Stimulated activated CD8-positive, alpha-beta memory T cell treated with anti-CD3 and anti-CD28 coated beads, Interleukin-2, amount 100 ng/mL, for 1 hour (primary cell): ENCODE measurements around the gene SPAG4.

Experiments
- DNase-seq, 2 donors: peaks; one replicate each; pipeline ENCODE4 v3.0.0-alpha.2; 2020; ENCODE audit warnings: low read depth in 2 of 2

Gene SPAG4

DNA sequence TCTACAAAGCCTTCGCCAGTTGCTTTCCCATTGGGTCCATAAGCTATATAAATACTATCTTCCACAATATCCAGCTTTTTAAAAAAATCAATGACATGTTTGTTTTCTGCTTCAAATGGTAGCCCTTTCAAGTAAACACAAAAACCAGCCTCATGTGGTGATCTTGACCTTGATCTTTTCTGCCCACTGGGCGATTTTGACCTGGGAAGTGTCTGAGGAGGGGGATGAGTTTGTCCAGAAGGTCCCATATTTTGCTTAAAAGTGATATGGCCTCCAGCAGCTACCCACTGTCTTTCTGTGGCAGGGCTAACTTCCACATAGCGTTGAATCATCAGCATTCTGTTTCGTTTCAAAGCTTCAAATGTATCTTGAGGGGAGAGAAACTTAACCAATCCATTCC is 38.3 kb downstream of the SPAG4 start:
- no peak for DNase-seq

DNA sequence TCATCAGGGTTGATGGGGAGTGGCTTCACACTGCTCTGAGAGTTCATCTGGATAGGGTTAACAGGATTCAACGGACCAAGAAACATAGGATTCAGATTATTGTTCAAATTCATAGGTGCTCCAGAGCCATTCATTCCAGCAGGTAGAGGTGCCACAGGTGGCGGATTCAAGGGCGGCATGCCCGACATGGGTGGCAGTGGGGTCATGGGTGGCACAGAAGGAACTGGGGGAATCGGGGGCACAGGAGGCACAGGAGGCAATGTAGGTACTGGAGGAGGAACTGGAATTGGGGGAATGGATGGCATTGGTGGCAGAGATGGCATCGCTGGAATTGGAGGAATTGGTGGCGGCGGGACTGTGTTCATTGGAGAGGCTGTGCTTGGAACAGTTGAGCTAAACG is 38.8 kb downstream of the SPAG4 start:
- no peak for DNase-seq

DNA sequence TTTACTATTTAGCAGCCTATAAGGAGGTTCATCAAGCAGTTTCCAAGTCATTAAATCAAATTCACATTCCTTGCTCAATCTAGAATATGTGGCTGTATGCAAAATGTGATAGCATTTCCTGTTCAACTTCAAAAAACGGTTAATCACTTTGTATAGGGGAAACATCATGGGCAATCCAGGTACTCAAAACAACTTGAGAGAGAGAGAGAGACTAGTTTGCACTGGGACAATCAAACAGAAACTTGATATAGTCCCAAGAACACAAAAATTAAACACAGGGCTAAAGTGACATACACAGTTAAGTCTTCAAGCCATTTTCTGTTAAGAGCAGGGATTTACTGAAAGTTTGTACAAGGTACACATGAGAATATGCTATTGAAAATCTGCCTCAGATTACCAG is 41.6 kb downstream of the SPAG4 start:
- no peak for DNase-seq

DNA sequence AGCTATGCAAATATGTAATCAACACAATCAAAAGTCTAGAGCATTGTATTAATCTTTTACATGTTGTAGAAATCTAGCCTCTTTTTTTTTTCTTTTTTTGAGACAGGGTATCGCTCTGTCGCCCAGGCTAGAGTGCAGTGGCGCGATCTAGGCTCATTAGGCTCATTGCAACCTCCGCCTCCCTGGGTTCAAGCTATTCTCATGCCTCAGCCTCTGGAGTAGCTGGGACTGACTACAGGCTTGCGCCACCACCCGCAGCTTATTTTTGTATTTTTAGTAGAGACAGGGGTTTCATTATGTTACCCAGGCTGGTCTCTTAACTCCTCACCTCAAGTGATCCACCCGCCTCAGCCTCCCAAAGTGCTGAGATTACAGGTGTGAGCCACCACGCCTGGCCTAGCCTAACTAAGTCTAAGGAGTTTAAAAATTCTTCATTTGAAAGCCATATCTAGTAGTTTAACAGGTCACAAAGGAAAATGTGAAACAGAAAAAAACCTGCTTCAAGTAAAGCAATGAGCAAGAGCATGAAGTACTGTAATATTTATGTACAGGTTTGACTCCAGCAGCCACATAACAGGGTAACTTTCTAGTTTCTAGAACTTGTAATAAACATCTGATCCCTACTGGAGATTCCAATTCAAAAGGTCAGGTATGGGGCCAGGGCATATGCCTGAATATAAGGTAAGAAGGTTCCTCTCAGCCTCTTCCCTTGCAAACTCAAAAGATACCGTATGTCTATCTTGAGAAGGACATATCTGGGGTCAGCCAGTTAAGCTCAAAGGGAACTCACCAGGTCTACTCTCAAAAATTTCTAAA is 44.7 kb downstream of the SPAG4 start:
- DNase-seq, result no peak

DNA sequence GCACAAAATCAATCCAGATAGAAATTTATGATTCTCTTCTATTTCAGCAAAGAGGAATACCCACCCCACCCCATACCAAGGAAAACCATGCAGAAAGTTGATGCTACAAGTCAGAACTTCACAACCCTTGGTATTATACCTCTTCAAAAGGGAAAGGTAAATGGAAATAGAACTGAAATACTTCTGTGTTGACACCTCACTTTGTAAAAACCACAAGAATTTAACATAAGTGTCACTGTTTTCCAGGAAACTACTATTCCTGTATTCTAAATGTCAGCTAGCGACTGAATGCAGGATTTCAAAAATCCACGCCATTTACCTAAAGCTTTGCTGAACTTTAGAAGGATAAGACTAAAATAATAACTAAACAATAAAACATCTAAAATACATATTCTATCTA is 45.4 kb downstream of the SPAG4 start:
- DNase-seq, result no peak

DNA sequence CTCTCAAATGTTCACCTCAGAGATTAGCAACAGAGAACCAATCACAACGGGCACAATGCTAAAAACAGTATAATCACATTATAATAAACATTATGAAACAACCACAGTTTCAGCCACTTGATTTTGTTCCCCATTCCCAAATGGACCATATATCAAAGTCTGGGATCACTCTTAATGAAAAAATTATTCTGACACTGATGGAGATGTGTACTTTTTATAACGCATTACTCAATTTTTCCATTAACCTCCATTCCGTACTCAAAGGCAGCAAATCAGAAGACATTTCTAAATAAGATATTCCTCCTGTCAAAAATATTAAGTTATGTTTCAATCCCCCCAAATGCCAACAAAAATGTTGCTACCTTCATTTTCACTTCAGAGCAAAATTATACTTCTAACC is 46.3 kb downstream of the SPAG4 start:
- no peak for DNase-seq

DNA sequence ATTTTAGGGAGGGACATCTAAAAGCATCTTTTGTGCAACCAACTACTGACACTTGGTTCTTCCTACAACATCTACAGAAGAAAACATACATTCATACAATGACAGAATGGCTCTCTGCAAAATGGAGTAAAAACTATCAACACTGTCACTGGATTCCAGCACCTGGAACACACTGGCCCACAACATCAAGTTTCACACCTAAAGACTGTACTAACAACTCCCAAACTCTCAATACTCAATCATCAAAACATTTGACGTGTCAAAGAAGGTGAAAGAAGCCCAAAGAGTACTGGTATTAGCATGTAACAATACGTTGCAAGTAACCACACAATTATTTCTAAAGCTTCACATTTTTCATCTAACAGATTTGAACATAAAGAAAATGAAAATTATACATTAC is 46.9 kb downstream of the SPAG4 start:
- no peak for DNase-seq

DNA sequence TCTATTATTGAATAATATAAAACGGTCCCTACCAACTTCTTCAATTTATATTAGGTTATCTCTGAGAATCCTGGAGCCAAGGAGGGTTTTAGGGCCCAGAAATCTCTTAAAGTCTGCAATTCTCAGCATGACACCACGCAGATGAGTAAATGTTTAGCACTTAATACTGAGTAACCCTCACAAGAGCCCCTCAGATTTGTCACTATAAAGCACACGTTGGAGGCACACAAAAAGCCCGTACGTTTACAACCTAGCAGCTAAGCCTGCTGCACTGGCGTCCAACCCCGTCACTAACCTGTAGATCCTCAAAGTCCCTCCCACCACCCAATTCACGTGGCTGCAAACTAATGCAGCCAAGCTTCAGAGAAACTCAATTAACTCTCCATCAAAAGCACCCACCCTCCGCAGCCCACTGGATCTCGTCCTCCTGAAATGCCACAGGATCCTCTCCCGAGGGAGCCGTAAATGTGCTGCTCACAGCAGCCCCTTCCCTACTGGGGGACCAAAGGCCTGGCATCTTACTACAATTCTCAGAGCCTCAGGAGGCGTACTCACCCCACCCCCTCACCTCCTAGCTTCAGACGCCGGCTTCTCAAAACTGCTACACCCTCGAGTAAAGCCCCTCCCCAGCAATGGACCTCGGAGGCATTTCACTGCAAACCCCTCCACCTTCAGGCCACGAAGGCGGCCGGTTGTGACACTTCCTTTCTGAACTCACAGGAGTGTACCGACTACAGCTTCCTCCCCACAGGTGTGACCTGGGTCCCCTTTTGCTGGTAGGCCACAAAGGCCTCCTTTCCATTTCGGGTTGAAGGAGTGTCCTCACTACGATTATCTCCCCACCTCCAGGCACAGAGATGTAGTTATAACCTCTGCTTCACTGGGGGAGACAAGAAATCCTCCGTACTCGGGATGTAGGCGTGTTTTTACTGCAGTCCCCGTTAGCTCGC is 48.2 kb downstream of the SPAG4 start:
- peak; percentile 22 to 42 for DNase-seq

DNA sequence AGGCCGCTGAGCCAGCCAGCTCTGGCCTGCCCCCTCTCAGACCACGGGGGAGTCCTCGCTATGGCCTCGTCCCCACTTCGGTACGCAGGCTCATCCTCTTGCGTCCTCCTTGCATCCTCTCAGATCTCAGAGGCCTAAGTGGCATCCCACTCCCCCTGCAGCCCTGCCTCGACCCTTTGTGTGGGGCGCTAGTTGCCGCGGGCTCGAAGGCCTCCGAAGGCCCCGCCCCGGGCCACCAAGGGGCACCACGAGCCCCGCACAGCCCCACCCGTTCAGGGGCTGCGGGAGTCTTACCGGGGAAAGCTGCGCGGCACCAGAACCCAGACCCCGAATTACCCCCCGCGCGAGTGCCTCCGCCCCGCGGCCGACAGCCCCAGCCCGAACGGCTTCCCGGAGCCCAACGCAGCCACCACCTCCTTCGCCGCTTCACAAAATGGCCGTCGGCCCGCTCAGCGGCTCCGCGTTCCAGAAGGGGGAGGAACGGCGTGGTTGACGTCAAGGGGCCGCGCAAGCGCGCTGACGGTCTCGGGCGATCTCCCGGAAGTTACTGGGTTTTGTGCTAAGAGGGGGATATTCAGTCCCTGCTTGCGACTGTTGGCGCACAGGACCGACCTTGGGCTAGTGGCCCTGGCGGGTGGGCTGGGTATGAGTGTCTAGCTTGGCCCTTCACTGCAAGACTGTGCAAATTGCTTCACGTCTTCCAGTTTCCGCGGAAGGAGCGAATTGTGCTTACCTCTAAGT is 49.0 kb downstream of the SPAG4 start, which contains the start of the genes CPNE1 and RBM12:
CPNE1 (minus strand) TSS at position 435 of the 741 bp plus-strand sequence. CDS start 31,977 bp downstream, outside the sequence.
RBM12 (minus strand) TSS at position 435 of the 741 bp plus-strand sequence. CDS start 9,578 bp downstream, outside the sequence.
- peak; percentile 85 to 86 for DNase-seq

DNA sequence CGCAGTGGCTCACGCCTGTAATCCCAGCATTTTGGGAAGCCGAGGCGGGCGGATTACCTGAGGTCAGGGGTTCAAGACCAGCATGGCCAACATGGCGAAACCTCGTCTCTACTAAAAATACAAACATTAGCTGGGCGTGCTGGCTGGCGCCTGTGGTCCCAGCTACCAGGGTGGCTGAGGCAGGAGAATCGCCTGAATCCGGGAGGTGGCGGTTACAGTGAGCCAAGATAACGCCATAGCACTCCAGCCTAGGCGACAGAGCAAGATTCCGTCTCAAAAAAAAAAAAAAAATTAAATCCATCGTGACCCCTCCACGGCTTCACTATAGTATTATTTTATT is 50.3 kb downstream of the SPAG4 start:
- no peak for DNase-seq

DNA sequence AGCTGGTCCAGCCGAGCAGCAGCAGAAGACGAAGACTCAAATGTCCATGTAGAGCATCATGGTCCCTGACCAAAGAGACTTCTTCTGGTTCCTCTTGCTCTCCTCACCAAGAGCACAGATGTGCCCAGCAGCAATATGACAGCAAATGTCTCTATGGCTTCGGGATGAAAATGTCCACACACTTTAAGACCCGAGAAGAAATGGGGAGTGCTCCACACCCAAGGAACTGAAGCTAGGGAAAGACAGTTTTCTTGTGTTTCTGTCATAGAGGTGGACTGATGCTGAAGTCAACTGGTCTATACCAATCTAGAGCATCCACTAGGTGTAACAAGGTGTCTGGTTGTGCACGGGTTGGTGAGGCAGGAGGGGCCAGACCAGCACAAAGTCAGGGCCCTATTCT is 53.6 kb downstream of the SPAG4 start:
- DNase-seq, result no peak

DNA sequence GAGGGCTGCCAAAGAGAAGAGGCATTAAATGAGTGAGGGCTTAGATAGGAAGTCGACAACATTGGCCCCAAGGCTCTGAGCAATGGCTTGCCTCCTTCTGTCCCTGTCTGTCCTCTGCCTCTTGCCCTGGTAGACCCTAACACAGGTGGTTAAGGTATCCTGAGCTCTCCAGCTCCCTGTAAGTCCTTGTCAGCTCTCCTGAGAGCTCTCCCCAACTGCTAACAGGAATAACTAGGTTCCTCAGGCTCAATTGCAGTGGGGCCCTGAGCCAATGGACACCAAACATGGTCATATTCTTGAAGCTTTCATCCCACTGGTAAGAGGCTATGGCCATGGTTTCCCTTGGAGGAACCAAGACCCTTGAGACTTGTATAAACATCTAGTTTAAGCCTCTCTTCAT is 54.1 kb downstream of the SPAG4 start:
- no peak for DNase-seq
